ENCODE measurements around the gene MBOAT2.

MBOAT2 gene

DNA sequence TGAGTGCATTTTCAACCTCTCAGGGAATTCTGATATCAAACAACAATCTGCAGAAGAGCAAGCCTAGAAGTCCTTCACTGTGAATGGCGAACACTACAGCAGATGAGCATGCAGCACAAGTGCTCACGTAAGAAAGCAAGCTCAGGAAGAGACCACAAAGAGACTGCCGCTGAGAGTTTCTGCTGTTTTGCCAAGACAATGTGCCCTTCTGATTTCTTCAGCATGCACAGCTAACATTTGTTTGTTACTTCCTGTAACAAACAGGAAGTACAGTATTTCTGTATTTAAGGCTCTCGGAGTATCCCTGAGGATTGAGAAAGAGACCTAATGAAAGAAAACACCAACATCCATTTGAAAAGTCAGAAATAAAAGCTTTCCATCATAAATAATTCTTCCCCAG, 45.9 kb downstream of the MBOAT2 start:
- DNase-seq (ENCODE audit: low read depth): no peak
- TF ChIP-seq, protein P1, sequence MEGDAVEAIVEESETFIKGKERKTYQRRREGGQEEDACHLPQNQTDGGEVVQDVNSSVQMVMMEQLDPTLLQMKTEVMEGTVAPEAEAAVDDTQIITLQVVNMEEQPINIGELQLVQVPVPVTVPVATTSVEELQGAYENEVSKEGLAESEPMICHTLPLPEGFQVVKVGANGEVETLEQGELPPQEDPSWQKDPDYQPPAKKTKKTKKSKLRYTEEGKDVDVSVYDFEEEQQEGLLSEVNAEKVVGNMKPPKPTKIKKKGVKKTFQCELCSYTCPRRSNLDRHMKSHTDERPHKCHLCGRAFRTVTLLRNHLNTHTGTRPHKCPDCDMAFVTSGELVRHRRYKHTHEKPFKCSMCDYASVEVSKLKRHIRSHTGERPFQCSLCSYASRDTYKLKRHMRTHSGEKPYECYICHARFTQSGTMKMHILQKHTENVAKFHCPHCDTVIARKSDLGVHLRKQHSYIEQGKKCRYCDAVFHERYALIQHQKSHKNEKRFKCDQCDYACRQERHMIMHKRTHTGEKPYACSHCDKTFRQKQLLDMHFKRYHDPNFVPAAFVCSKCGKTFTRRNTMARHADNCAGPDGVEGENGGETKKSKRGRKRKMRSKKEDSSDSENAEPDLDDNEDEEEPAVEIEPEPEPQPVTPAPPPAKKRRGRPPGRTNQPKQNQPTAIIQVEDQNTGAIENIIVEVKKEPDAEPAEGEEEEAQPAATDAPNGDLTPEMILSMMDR (conservative IDR thresholded peaks at IDR 0.05; ENCODE audit: low read length): no peak
- no peak overlapping the region for H3K4me3 ChIP-seq (ENCODE audit: low read length)

GRCh38 chr2:8956774-8957173, 46.7 kb downstream of the MBOAT2 start:
- DNase-seq (ENCODE audit: low read depth): no peak
- H3K4me3 ChIP-seq (ENCODE audit: low read length): no peak overlapping the region
- TF ChIP-seq, protein P1 (conservative IDR thresholded peaks at IDR 0.05; ENCODE audit: low read length): 0 out of 2 replicates have a peak, but pooled peaks have one; percentile 5

- TF ChIP-seq, protein P1 (conservative IDR thresholded peaks at IDR 0.05; ENCODE audit: low read length): no peak
- H3K4me3 ChIP-seq (ENCODE audit: low read length): no peak overlapping the region
- DNase-seq (ENCODE audit: low read depth): no peak
Observed at GRCh38 chr2:8954990-8955389, 48.5 kb downstream of the MBOAT2 start.

DNA sequence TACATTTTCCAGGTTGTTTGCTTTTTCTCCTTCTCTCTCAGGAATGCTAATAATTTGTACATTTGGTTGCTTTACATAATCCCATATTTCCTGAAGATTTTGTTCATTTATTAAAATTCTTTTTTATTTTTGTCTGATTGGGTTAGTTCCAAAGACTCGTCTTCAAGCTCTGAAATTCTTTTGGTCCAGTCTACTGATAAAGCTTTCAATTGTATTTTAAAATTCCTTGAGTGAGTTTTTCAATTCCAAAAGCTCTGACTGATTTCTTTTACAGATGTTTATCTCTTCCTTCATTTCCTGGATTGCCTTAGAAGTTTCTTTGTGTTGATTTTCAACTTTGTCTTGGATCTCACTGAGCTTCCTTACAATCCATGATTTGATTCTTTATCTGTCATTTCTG, 50.0 kb downstream of the MBOAT2 start:
- DNase-seq (ENCODE audit: low read depth): no peak
- TF ChIP-seq, protein P1 (conservative IDR thresholded peaks at IDR 0.05; ENCODE audit: low read length): no peak

GRCh38 chr2:8939486-8940114, 63.9 kb downstream of the MBOAT2 start:
- no peak for DNase-seq (ENCODE audit: low read depth)
- no peak overlapping the region for H3K4me3 ChIP-seq (ENCODE audit: low read length)
- TF ChIP-seq, protein P1 (conservative IDR thresholded peaks at IDR 0.05; ENCODE audit: low read length): no peak

More for the DNA sequence above, 50.0 kb downstream of the MBOAT2 start:
- no peak overlapping the region for H3K4me3 ChIP-seq (ENCODE audit: low read length)

- DNase-seq (ENCODE audit: low read depth): no peak
- no peak overlapping the region for H3K4me3 ChIP-seq (ENCODE audit: low read length)
- TF ChIP-seq, protein P1 (conservative IDR thresholded peaks at IDR 0.05; ENCODE audit: low read length): no peak
Observed at GRCh38 chr2:8938384-8938783, 65.1 kb downstream of the MBOAT2 start.

DNA sequence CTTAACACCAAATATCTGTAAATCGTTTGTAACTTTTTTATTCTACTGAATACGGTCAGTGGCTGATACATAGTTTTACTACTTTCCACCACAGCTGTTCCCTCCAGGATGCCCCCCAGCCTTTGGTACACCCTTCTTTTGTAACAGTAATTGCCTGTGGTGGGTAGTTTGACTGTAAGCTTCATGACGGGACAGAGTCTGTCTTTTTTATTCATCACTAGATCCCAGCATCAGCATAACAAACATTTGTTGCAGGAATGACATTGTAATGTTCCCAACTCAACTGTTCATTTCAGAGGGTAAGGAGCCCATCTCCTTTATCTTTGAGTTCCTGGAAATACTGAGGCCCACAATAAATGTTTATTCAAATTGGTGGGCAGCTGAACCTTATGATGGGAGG, 67.5 kb downstream of the MBOAT2 start:
- DNase-seq (ENCODE audit: low read depth): no peak
- TF ChIP-seq, protein P1 (conservative IDR thresholded peaks at IDR 0.05; ENCODE audit: low read length): no peak
- no peak overlapping the region for H3K4me3 ChIP-seq (ENCODE audit: low read length)
